Mesothelial cell of epicardium (in vitro differentiated cells): ENCODE results near the gene NCK2. TPM values are rescaled to one million over a fixed set of nuclear protein-coding genes. Genes with fewer than 3 reads are reported as not detected.

Experiments used
- DNase-seq, 2 experiments: peaks; one replicate each; pipeline ENCODE4 v3.0.0; 2021; ENCODE audit warnings: low spot score in 2 of 2; ENCODE audit not compliant: unreplicated experiment in 2 of 2
- H3K27ac Mint-ChIP-seq: 2 replicates; pipeline ENCODE4 v1.8.0; 2021; ENCODE audit warnings: mixed read lengths
- H3K27me3 Mint-ChIP-seq: 2 replicates; pipeline ENCODE4 v1.8.0; 2021; ENCODE audit warnings: low read depth, mixed read lengths
- H3K36me3 Mint-ChIP-seq: 2 replicates; pipeline ENCODE4 v1.8.0; 2021; ENCODE audit warnings: mixed read lengths
- H3K4me1 Mint-ChIP-seq: 2 replicates; pipeline ENCODE4 v1.8.0; 2021; ENCODE audit warnings: mixed read lengths
- H3K4me3 Mint-ChIP-seq: 2 replicates; pipeline ENCODE4 v1.8.0; 2021; ENCODE audit warnings: mild to moderate bottlenecking, moderate library complexity, mixed read lengths
- H3K9me3 Mint-ChIP-seq: 2 replicates; pipeline ENCODE4 v1.8.0; 2021; ENCODE audit warnings: mixed read lengths
- CTCF ChIP-seq: fragments of 200-600 bp; sonication (generic); IDR thresholded peaks from one replicate; pipeline ENCODE4 v1.5.0; 2021; ENCODE audit warnings: antibody characterized with exemption; ENCODE audit not compliant: unreplicated experiment
- total RNA-seq: library from RNA; stranded (reverse); gene quantifications from 3 replicates; pipeline ENCODE4 v1.2.1, GENCODE V29; 2021

Gene NCK2
- total RNA-seq, 1 donor from 2014 or later, result 59.5 TPM

- DNase-seq, result peak in 1 of 2 experiments; percentile 20
- H3K36me3 Mint-ChIP-seq, result no peaks in the 10 kb centered on the region
- no peak for TF ChIP-seq CTCF
- H3K4me1 Mint-ChIP-seq, result peaks cover 14% of the 10 kb centered on the region
- peaks cover 31% of the 10 kb centered on the region for H3K27me3 Mint-ChIP-seq
- no peak overlapping the region for H3K4me3 Mint-ChIP-seq
- H3K9me3 Mint-ChIP-seq, result no peaks in the 10 kb centered on the region
- no peak overlapping the region for H3K27ac Mint-ChIP-seq
These were observed 8.6 kb upstream of the NCK2 start for GRCh38 chr2:105736145-105736544.

- Mint-ChIP-seq H3K4me3 (no peak overlapping the region), H3K27me3 (peaks cover 27% of the 10 kb centered on the region), H3K27ac (no peak overlapping the region)
These were observed 6.6 kb upstream of the NCK2 start for GRCh38 chr2:105737980-105738657.

GRCh38 chr2:105738658-105739241, 6.0 kb upstream of the NCK2 start:
- Mint-ChIP-seq H3K36me3 (no peaks in the 10 kb centered on the region), H3K27me3 (peaks cover 27% of the 10 kb centered on the region), H3K4me3 (no peak overlapping the region), H3K9me3 (no peaks in the 10 kb centered on the region), H3K27ac (no peak overlapping the region), H3K4me1 (peaks cover 12% of the 10 kb centered on the region)
- no peak for TF ChIP-seq CTCF
- no peak for DNase-seq

More at GRCh38 chr2:105737980-105738657, 6.6 kb upstream of the NCK2 start:
- Mint-ChIP-seq H3K9me3 (no peaks in the 10 kb centered on the region), H3K4me1 (peaks cover 10% of the 10 kb centered on the region), H3K36me3 (no peaks in the 10 kb centered on the region)
- TF ChIP-seq CTCF, result no peak
- DNase-seq, result peak in 1 of 2 experiments; percentile 19

- Mint-ChIP-seq H3K27me3 (peaks cover 20% of the 10 kb centered on the region), H3K9me3 (no peaks in the 10 kb centered on the region), H3K36me3 (no peaks in the 10 kb centered on the region), H3K4me3 (no peak overlapping the region), H3K27ac (no peak overlapping the region), H3K4me1 (peaks cover 18% of the 10 kb centered on the region)
- no peak for TF ChIP-seq CTCF
- DNase-seq, result peak in 1 of 2 experiments; percentile 37
These were observed 5.3 kb upstream of the NCK2 start for GRCh38 chr2:105739426-105739825.

- Mint-ChIP-seq H3K4me1 (peaks cover 18% of the 10 kb centered on the region), H3K27me3 (peaks cover 14% of the 10 kb centered on the region), H3K9me3 (no peaks in the 10 kb centered on the region), H3K4me3 (no peak overlapping the region), H3K36me3 (no peaks in the 10 kb centered on the region), H3K27ac (no peak overlapping the region)
- peak in 1 of 2 experiments; percentile 34 for DNase-seq
- TF ChIP-seq CTCF, result no peak
These were observed 4.7 kb upstream of the NCK2 start for GRCh38 chr2:105739944-105740530.
